Measurements from ENCODE around the gene MYBPHL.

GRCh38 chr1:109280862-109281261, 25.9 kb downstream of the MYBPHL start:
- TF ChIP-seq PPARA (CRISPR knock-in tag; IDR thresholded peaks at IDR 0.05; ENCODE audit: borderline replicate concordance): no peak
- no peak for TF ChIP-seq GLIS3 (CRISPR knock-in tag; IDR thresholded peaks at IDR 0.05)
- no peak for TF ChIP-seq CSRNP3 (CRISPR knock-in tag; IDR thresholded peaks at IDR 0.05)
- no peak for TF ChIP-seq ZNF565 (CRISPR knock-in tag; conservative IDR thresholded peaks at IDR 0.05; ENCODE audit: low read depth)
